ENCODE results near the gene RHOC.

RHOC gene

GRCh38 chr1:112672842-112673241 lies 34.1 kb downstream of the RHOC start:
- no peak overlapping the region for H3K27ac ChIP-seq (ENCODE audit: low read depth, low read length)
- no peaks in the 10 kb centered on the region for H3K9me2 ChIP-seq (replicated peaks; ENCODE audit: insufficient read depth, low read length)
- no peaks in the 10 kb centered on the region for H4K20me1 ChIP-seq (ENCODE audit: low read depth, low read length)
- peaks cover 31% of the 10 kb centered on the region for H3F3A ChIP-seq (ENCODE audit: insufficient read depth)
- no peaks in the 10 kb centered on the region for H3K9me3 ChIP-seq (ENCODE audit: insufficient read depth, low read length)
- H3K4me3 ChIP-seq (ENCODE audit: insufficient read depth, low read length, poor library complexity, severe bottlenecking): no peak overlapping the region
- H2AFZ ChIP-seq (ENCODE audit: low read depth, low read length, severe bottlenecking): no peak overlapping the region
- no peaks in the 10 kb centered on the region for H3K27me3 ChIP-seq (ENCODE audit: low read length)
- no peaks in the 10 kb centered on the region for H3K79me2 ChIP-seq (ENCODE audit: insufficient read depth, low read length)
- H3K36me3 ChIP-seq (ENCODE audit: low read length): peaks cover 26% of the 10 kb centered on the region
- no peak for TF ChIP-seq EZH2phosphoT487 (conservative IDR thresholded peaks at IDR 0.05; ENCODE audit: low read length)
- no peak for TF ChIP-seq CTCF (IDR thresholded peaks at IDR 0.05; ENCODE audit: insufficient read depth, low read length, poor library complexity, severe bottlenecking)
- H3K4me2 ChIP-seq (ENCODE audit: low read depth, low read length, poor library complexity, severe bottlenecking): no peak overlapping the region
- H3K9ac ChIP-seq (ENCODE audit: low read length): no peak overlapping the region

GRCh38 chr1:112672009-112672408 lies 34.9 kb downstream of the RHOC start:
- Histone ChIP-seq H4K20me1 (ENCODE audit: low read depth, low read length) (0 out of 2 replicates have a peak, but pooled peaks cover 2% of the 10 kb centered on the region), H3K9ac (ENCODE audit: low read length) (no peak overlapping the region), H3K27me3 (ENCODE audit: low read length) (no peaks in the 10 kb centered on the region), H3K4me2 (ENCODE audit: low read depth, low read length, poor library complexity, severe bottlenecking) (no peak overlapping the region), H3K4me3 (ENCODE audit: insufficient read depth, low read length, poor library complexity, severe bottlenecking) (no peak overlapping the region), H3K36me3 (ENCODE audit: low read length) (peaks cover 30% of the 10 kb centered on the region), H3K9me2 (replicated peaks; ENCODE audit: insufficient read depth, low read length) (no peaks in the 10 kb centered on the region), H2AFZ (ENCODE audit: low read depth, low read length, severe bottlenecking) (no peak overlapping the region), H3F3A (ENCODE audit: insufficient read depth) (peaks cover 31% of the 10 kb centered on the region), H3K79me2 (ENCODE audit: insufficient read depth, low read length) (no peaks in the 10 kb centered on the region; the same call in 1 of the 2 replicates), H3K9me3 (ENCODE audit: insufficient read depth, low read length) (no peaks in the 10 kb centered on the region), H3K27ac (ENCODE audit: low read depth, low read length) (no peak overlapping the region)
- TF ChIP-seq EZH2phosphoT487 (conservative IDR thresholded peaks at IDR 0.05; ENCODE audit: low read length): no peak
- no peak for TF ChIP-seq CTCF (IDR thresholded peaks at IDR 0.05; ENCODE audit: insufficient read depth, low read length, poor library complexity, severe bottlenecking)

- TF ChIP-seq EZH2phosphoT487 (conservative IDR thresholded peaks at IDR 0.05; ENCODE audit: low read length) (no peak), CTCF (IDR thresholded peaks at IDR 0.05; ENCODE audit: insufficient read depth, low read length, poor library complexity, severe bottlenecking) (no peak)
- H3K4me3 ChIP-seq (ENCODE audit: insufficient read depth, low read length, poor library complexity, severe bottlenecking): no peak overlapping the region
- H3K9me3 ChIP-seq (ENCODE audit: insufficient read depth, low read length): no peaks in the 10 kb centered on the region
- H3F3A ChIP-seq (ENCODE audit: insufficient read depth): peaks cover 15% of the 10 kb centered on the region; the same call in 1 of the 2 replicates
- H3K79me2 ChIP-seq (ENCODE audit: insufficient read depth, low read length): no peaks in the 10 kb centered on the region; the same call in 1 of the 2 replicates
- no peaks in the 10 kb centered on the region for H3K27me3 ChIP-seq (ENCODE audit: low read length)
- H3K4me2 ChIP-seq (ENCODE audit: low read depth, low read length, poor library complexity, severe bottlenecking): no peak overlapping the region
- H3K9me2 ChIP-seq (replicated peaks; ENCODE audit: insufficient read depth, low read length): no peaks in the 10 kb centered on the region
- no peak overlapping the region for H2AFZ ChIP-seq (ENCODE audit: low read depth, low read length, severe bottlenecking)
- H3K27ac ChIP-seq (ENCODE audit: low read depth, low read length): no peak overlapping the region
- 0 out of 2 replicates have a peak, but pooled peaks cover 3% of the 10 kb centered on the region for H4K20me1 ChIP-seq (ENCODE audit: low read depth, low read length)
- H3K36me3 ChIP-seq (ENCODE audit: low read length): peaks cover 44% of the 10 kb centered on the region
- H3K9ac ChIP-seq (ENCODE audit: low read length): no peak overlapping the region
These were observed 40.0 kb downstream of the RHOC start for GRCh38 chr1:112666946-112667345.

Data from SU-DHL-6 (cell line).